GM12872 (cell line): Measurements from ENCODE around the gene SUGP1.

Source experiments
- CTCF ChIP-seq: IDR thresholded peaks from 3 replicates; pipeline ENCODE4 v1.5.1; 2011; ENCODE audit warnings: low read depth, mild to moderate bottlenecking, low read length, moderate library complexity; ENCODE audit not compliant: insufficient read depth

The SUGP1 gene

GRCh38 chr19:19278315-19278714 lies 42.0 kb downstream of the SUGP1 start:
- no peak for TF ChIP-seq CTCF

GRCh38 chr19:19276851-19277250 lies 43.5 kb downstream of the SUGP1 start:
- no peak for TF ChIP-seq CTCF

GRCh38 chr19:19276386-19276785 lies 43.9 kb downstream of the SUGP1 start:
- TF ChIP-seq CTCF: no peak

GRCh38 chr19:19274716-19275565 lies 45.4 kb downstream of the SUGP1 start:
- TF ChIP-seq CTCF: no peak

GRCh38 chr19:19274146-19274545 lies 46.2 kb downstream of the SUGP1 start:
- TF ChIP-seq CTCF: no peak

- no peak for TF ChIP-seq CTCF
Measured at GRCh38 chr19:19271828-19272599, 48.3 kb downstream of the SUGP1 start.

GRCh38 chr19:19270749-19271571 lies 49.3 kb downstream of the SUGP1 start:
- TF ChIP-seq CTCF: no peak
